KOPT-K1 (cell line): ENCODE data around the gene MYCBPAP.

ENCODE experiments used
- H3K27ac ChIP-seq: fragments of 200-600 bp; sonication (generic); 2 replicates; pipeline ENCODE4 v1.5.1; 2016; ENCODE audit warnings: antibody characterized with exemption, mild to moderate bottlenecking, low read depth, low read length; ENCODE audit not compliant: poor library complexity, severe bottlenecking
- H3K36me3 ChIP-seq: fragments of 200-600 bp; sonication (generic); 2 replicates; pipeline ENCODE4 v1.5.1; 2017; ENCODE audit warnings: antibody characterized with exemption, mild to moderate bottlenecking, low read length, moderate library complexity; ENCODE audit not compliant: insufficient read depth
- H3K9me3 ChIP-seq: fragments of 200-600 bp; sonication (generic); 2 replicates; pipeline ENCODE4 v1.5.1; 2017; ENCODE audit warnings: antibody characterized with exemption, low read length, mild to moderate bottlenecking; ENCODE audit not compliant: insufficient read depth, poor library complexity, severe bottlenecking

MYCBPAP gene

DNA sequence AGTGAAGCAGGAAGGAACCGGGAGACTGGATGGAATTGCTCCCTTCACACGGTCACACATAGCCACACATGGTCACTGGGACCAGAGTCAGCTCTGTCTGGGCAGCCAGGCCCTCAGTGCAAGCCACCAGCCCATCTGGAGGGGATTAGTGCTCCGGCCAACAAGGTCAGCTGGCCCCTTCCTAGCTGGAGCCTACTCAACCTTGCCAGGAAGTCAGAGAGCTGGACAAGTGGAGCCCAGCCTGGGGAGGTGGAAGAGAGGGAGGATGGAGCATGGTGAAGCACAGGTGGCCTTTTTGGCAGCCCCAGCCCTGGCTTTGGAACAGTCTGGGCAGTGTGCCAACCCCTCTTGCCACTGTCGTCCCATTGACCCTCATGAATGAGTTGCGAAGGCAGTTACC is 48.6 kb downstream of the MYCBPAP start:
- no peak overlapping the region for H3K27ac ChIP-seq
- no peaks in the 10 kb centered on the region for H3K9me3 ChIP-seq

DNA sequence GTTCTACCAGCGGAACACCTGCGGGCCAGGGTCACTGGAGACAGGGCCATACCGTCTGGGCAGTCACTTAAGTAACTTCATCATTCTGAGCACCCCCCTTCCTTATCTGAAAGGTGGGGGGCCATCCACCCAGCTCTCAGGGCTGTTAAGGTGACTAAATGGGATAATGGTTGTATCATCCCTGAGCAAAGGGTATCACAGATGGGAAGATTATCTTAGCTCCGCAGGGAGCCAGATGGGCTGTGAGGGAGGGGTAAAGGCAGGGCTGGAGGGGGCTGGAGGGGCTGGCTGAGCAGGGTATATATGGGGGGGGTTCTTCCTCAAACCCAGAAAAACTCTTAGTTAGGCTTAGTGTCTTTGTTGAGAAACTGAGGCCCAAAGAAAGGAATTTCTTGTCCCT is 49.4 kb downstream of the MYCBPAP start:
- Histone ChIP-seq H3K27ac (no peak overlapping the region), H3K9me3 (no peaks in the 10 kb centered on the region), H3K36me3 (no peaks in the 10 kb centered on the region)

More for the DNA sequence above, 48.6 kb downstream of the MYCBPAP start:
- H3K36me3 ChIP-seq = no peaks in the 10 kb centered on the region

DNA sequence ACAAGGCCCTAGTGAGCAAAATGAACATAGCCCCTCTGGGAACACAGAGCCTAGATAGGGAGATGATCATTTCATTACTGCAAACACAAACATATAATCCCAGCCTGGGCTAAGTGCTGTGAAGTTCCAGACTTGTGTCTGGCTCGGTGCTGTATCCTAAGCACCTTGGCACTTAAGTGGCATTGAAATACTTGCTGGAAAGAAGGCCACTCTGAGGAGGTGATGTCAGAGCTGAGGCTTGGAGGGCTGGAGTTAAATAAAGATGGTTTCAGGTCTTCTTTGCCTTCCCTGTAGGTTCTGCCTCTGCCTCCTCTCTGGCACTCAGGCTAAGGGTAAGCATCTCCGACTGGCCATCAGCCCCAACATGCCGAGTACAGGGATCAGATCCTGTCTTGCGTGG is 49.9 kb downstream of the MYCBPAP start:
- Histone ChIP-seq H3K27ac (no peak overlapping the region), H3K36me3 (no peaks in the 10 kb centered on the region), H3K9me3 (no peaks in the 10 kb centered on the region)

DNA sequence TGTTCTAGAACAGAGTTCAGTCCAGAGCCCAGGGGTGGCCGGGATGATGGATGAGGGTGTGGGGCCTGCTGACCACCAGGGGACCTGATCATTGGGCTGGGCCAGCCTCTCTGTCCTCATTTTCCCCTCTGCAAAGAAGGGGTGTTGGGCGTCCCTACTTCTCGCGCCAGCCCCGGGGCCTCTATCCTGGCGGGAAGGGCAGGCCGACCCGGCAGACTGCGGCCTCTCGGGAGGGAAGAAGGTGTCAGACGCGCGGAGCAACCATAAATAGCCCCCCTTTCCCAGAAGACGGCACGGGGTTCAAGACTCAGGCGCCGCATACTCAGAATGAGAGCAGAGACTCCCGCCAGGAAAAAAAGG is 50.3 kb downstream of the MYCBPAP start:
- no peaks in the 10 kb centered on the region for H3K9me3 ChIP-seq
- no peak overlapping the region for H3K27ac ChIP-seq
- H3K36me3 ChIP-seq = no peaks in the 10 kb centered on the region

DNA sequence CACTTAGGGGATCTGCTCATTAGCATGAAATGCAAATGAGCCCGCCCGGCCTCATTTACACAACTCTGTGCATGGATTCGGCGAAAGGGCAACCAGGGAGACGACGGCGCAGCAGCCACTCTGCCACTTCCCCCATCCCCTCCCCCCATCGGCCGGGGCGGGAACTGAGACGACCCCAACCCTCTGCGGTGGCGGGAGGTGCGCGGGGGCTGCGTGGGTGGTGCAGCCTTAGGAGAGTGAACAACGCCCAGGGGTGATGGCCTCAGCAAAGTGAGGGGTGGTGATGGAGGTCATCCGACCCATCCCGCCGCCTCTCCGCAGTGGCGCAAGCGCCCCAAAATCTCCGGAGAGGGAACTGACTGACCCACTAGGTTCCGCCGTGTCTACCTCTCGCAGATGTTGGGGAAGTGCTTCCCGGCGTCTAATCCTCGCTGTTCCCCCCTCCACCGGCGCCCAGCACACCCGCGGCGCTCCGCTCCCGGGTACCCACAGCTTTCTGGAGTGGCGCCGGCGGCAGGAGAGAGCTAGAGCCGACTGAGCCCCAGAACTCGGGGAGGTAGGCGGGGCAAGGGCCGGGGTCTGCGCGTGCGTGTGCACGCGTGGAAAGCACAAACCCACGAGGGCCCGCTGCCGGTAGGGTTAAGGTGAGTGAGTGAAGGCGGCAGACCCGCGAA is 50.8 kb downstream of the MYCBPAP start:
- Histone ChIP-seq H3K27ac (no peak overlapping the region), H3K36me3 (no peaks in the 10 kb centered on the region), H3K9me3 (no peaks in the 10 kb centered on the region)

DNA sequence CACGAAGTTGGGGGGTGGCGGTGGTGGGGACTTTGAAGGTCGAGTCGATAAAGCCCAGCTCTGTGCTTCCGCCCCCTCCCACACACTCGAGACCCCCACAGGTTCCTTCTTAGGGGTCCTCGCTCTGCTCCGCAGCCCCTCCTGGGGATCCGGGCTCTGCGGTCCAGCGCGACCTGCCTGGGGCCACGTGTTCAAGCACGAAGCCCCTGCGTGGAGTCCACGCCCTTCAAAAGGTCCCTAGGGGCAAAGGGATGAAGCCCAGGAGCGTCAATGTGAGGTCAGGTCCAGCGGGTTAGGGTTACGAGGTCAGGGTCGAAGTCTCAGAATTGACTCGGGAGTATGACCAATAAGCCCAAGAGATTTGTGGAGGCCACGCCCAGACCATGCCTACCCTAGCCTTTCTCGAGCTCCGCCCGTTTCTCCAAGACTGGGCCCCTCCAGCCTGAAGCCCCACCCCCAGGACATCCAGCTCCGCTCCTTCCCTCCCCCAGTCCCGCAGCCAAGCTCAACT is 51.5 kb downstream of the MYCBPAP start:
- Histone ChIP-seq H3K36me3 (no peaks in the 10 kb centered on the region), H3K27ac (no peak overlapping the region), H3K9me3 (no peaks in the 10 kb centered on the region)

DNA sequence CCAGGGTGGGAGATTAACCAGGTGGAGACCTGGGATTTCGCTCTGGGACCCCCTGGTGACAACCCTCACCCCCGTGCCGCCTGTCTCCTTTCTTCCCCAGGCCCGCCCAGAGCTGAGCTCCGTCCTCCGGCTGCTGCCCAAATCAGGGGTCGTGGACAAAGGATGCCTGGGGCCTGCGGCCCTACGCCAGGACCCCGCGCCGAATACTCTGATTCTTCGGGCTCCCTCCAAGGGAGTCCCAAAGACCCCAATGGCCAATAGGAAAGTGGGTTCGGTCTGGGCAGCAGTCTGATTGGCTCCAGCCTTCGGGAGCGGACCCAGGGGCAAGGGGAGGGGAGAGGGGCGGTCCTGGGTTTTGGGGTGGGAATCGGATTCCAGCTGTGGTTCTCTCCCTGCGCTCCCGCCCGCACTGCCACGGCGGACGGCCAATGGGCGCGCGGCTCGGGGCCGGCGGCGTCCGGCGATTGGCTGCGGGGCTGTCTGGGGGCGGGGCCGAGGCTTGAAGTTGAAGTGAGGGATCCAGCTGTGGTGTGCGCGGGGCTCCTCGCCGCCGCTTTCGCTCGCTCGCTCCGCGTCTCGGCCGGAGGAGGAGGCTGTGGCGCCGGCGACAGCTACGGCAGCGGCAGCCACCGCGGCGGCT is 52.1 kb downstream of the MYCBPAP start, which contains the start of gene CACNA1G:
Gene CACNA1G (plus strand): TSS at position 531 of the 640 bp plus-strand sequence. CDS start 745 bp downstream, outside the sequence.
- Histone ChIP-seq H3K27ac (no peak within 1 kb of the TSS), H3K36me3 (no peaks in the 10 kb centered on the region), H3K9me3 (no peaks in the 10 kb centered on the region)

DNA sequence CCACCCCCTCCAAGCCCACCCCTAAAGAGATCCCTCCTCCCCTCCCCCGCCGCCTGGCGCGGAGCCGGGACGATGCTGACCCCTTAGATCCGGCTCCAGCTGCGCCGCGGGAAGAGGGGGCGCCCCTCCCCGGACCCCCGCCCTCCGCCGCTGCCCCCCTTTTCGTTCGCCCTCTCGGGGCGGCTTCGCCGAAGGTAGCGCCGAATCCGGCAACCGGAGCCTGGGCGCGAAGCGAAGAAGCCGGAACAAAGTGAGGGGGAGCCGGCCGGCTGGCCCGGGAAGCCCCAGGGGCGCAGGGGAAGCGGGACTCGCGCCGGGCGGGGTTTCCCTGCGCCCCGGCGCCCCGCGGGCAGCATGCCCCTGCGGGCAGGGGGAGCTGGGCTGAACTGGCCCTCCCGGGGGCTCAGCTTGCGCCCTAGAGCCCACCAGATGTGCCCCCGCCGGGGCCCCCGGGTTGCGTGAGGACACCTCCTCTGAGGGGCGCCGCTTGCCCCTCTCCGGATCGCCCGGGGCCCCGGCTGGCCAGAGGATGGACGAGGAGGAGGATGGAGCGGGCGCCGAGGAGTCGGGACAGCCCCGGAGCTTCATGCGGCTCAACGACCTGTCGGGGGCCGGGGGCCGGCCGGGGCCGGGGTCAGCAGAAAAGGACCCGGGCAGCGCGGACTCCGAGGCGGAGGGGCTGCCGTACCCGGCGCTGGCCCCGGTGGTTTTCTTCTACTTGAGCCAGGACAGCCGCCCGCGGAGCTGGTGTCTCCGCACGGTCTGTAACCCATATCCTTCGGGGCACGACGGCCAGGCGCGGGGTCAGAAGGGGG is 52.9 kb downstream of the MYCBPAP start:
- no peaks in the 10 kb centered on the region for H3K9me3 ChIP-seq
- H3K36me3 ChIP-seq = no peaks in the 10 kb centered on the region
- no peak overlapping the region for H3K27ac ChIP-seq

DNA sequence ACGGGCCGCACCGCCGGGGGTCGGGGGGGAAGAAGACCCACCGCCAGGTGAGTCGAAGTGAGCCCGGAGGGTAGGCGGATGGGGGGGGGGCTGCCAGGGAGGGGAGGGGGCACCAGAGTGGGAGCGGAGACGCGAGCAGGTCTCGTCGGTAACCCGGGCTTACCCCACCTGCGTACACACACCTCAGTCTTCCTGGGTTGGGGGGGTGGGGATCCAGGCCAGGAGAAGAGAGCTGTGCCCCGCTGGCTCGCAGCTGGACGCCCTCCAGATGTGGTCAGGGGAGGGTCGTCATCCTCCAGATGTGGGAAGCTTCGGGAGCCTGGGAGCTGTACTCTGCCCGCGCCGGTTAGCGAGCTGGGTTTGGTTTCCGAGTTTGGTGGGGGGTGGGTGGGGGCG is 53.5 kb downstream of the MYCBPAP start:
- Histone ChIP-seq H3K36me3 (no peaks in the 10 kb centered on the region), H3K9me3 (no peaks in the 10 kb centered on the region), H3K27ac (no peak overlapping the region)

DNA sequence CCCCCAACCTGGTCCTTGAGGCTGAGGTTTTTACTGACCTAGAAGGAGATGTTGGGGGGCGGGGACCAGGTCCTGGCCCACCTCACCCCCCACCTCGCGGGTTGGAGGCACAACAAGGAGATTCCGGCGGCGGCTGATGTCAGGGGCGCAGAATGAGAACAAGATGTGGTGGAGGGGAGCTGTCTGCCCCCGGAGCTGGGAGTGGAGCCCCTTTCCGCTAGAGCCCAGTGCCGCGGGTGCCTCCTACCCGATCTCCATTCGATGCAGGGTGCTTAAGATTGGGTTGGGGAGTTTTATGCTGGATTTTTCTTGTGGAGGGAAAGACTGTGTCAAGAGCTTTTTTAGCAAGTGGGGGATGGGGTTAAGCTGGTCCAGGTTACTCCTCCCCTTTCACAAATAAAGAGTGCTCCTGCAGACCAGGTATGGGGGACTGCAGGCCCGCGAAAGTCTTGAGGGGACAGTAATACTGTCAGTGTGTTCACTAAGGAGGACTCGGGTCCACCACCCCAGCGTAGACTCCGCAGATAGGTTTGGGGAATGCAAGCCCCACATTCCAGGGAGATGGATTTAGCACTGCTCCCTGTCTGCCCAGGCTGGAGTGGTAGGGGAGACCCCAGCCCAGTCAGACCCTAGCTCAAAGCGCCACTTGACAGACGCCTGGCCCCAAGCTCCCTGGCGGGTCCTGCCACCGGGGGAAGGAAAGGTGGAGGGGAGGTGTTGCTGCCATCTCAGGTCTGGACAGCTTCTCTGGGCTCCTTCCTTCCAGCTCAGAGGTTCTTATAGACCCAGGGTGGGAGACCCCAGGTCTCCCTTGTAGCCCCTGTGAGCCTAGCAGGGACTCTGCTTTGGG is 54.2 kb downstream of the MYCBPAP start:
- no peak overlapping the region for H3K27ac ChIP-seq
- H3K36me3 ChIP-seq = no peaks in the 10 kb centered on the region
- no peaks in the 10 kb centered on the region for H3K9me3 ChIP-seq

DNA sequence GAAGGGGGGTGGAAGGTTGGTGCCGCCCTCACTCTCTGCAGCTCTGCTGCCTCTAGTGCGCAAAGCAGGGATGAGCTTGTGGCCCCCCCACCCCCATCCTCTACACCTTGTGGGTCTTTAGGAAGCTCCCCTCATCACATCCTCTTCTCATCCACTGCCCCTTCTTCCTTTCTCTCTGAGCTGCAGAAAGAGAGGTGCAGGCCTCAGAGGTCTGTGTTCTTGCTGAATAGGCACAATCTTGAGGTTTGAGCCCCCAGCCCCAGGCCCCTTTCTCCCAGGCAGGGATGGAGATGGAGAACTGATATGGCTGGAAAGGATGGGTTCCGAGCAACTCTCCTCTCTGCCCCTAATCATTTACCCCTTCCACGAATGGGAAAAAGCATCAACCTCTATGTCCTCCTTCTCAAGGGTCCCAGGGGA is 54.9 kb downstream of the MYCBPAP start:
- Histone ChIP-seq H3K27ac (no peak overlapping the region), H3K36me3 (no peaks in the 10 kb centered on the region), H3K9me3 (no peaks in the 10 kb centered on the region)

DNA sequence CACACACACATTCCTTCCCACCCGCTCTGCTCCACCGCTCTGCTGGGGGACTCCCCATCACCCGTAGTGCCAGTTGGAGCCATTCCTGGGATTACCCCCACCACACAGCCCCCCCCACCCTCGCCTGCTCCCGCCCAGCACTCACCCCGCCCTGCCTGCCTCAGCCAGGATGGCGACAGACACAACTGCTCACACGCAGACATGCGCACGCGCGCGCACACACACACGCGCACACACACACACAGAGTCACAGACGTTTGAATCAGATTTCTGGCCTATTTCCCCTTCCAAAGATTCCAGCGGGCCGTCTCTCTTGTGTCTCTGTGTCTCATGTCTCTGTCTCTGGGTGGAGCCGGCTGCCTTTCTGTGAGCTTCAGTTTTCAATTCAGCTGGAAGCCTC is 56.7 kb downstream of the MYCBPAP start:
- no peak overlapping the region for H3K27ac ChIP-seq
- H3K9me3 ChIP-seq = no peaks in the 10 kb centered on the region
- no peaks in the 10 kb centered on the region for H3K36me3 ChIP-seq

DNA sequence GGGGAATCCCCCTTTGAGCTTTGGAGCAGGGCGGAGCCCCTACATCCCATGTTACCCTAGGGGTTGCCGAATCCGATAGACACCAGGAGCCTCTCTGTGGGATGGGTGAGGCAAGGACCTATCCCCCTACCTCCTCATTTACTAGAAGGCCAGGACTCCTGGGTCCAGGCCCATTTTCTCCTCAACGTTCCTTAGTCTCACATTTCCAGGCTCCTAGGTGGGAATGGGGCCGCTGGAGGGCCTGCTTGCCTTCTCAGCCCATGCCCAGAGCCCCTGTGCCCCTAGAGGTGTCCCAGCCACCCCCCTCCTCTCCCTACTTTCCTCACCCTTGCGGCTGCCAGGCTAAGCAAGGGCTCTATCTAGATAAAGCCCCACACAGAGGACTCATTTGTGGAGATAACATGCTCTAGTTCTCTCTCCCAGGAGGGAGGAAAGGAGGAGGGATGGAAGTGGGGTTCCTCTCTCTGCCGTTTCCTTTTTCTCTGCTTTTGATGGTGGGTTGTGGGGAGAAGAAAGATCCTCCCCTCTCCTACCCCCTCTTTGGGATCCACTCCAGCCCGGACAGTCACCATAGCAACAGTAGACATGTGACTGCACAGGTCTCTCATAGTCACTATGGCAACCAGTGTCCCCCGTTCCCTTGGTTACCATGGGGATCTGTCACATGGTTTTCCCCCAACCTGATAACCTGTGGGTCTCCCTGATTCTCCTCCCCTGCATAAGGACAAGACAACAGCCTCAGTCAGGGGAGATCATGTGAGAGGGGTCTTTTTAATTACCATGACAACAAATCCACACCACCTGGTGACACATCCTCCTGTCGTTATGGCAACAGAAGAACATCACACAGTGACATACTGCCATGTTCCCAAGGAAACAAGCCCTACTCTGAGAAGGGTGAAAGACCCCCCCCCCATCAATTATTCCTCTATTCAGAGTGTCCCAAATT is 57.4 kb downstream of the MYCBPAP start:
- Histone ChIP-seq H3K27ac (no peak overlapping the region), H3K9me3 (no peaks in the 10 kb centered on the region), H3K36me3 (no peaks in the 10 kb centered on the region)

DNA sequence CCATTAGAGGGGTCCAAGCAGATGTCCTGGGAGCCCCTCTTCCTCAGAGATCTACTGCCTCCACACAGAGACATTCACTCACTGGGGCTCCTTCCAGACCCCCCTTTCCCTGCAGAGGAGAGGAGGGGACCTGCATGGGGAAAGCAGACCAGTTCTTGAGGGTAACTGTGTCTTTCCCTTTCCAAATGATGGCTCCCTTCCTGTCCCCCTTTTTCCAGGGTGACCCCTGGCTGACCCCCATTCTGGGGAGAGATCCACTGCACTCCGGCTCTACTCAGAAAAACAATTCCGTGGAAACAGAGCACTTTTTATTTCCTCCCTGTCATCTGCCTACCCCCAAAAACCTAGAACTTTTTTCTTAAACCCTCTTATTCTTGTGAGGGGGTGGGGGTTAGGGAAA is 58.6 kb downstream of the MYCBPAP start:
- Histone ChIP-seq H3K36me3 (no peaks in the 10 kb centered on the region), H3K27ac (no peak overlapping the region), H3K9me3 (no peaks in the 10 kb centered on the region)
